GM21529 (cell line): ENCODE measurements around the gene PDRG1.

Experiments used
- ATAC-seq: cut with Tn5 transposase; IDR thresholded peaks from one replicate; pipeline ENCODE4 v1.9.1; 2021; ENCODE audit not compliant: unreplicated experiment

PDRG1 gene

DNA sequence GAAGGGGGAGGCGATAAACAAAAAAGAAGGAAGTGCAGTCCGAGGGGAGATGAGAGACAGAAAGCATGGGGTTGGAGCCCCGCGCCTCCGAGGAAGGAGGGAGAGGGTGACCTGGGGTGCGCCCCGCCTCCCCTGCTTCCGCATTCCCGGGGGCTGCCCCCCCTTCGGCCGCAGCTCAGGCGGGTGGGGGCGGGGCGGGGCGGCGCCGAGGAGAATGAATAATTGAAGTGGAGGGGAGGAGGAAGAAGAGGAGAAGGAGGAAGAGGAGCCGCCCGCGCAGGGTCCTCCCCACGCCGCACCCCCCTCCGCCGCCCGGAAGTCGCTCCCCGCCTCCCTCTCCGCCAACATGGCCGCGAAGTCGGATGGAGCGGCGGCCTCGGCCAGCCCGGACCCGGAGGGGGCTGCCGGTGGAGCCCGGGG lies 16.0 kb upstream of the PDRG1 start, which contains the start of gene XKR7:
Gene XKR7, plus strand, starts transcription at position 322 of the 420 bp plus-strand sequence. Its CDS starts 25 bp downstream, at position 347.
- ATAC-seq = no peak

DNA sequence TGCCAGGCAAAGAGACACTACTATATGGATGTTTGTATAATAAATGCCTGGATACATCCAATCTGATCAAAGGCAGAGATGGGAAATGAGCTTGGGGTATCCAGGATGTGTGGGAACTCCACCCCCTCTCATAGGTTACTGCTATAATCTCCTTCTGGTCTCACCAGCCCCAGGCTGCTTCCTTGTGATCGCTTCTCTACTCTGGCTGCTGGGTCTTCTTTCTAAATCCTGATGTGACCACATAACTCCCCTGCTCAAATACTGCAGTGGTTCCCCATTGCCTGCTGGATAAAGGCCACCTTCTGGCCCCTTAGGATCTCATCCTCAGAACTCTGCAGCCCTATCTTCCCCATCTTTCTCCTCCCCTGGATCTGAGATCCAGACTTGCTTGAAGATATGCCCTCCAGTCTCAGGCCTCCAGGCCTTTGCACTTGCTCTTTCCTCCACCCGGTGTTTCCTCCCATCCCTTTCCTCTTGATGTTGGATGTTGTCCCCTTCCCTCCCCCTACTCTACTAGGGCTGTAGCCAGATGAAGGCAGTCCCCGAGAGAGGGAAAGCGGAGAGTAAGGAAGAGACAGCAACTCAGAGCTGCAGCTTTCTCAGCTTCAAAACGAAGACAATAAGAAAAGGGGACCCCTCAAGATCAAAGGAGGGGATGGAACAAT lies 15.3 kb upstream of the PDRG1 start:
- ATAC-seq = no peak

DNA sequence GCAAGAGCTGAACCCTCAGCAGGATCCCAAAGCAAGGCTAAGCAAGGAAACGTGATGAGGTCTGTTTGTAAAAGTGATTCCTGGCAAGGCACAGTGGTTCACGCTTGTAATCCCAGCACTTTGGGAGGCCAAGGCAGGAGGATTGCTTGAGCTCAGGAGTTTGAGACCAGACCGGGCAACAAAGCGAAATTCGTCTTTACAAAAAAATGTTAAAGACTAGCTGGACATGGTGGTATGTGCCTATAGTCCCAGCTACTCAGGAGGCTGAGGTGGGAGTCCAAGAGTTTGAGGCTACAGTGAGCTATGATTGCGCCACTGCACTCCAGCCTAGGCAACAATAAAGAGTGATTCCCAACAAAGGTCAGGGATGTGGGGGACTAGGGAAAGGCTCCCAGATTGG lies 12.0 kb upstream of the PDRG1 start:
- no peak for ATAC-seq

DNA sequence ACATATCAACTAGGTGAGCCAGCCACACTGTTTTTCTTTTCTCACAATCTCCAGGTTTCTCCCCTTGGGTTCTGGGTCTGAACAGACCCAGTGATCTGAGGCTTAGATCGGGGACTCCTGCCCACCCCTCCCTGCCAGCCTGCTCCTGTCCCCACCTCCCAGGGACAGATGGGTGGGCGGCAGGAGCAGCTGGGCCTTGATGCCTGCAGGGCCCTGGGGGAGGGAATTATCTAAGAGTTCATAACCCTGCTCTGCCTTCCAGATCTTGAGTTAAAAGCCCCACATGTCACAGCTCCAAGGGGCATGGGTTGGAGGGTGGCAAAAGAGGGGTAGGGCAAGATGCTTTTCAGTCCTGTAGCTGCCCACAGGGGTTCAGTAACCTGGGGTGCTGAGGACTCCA lies 10.9 kb upstream of the PDRG1 start:
- no peak for ATAC-seq

DNA sequence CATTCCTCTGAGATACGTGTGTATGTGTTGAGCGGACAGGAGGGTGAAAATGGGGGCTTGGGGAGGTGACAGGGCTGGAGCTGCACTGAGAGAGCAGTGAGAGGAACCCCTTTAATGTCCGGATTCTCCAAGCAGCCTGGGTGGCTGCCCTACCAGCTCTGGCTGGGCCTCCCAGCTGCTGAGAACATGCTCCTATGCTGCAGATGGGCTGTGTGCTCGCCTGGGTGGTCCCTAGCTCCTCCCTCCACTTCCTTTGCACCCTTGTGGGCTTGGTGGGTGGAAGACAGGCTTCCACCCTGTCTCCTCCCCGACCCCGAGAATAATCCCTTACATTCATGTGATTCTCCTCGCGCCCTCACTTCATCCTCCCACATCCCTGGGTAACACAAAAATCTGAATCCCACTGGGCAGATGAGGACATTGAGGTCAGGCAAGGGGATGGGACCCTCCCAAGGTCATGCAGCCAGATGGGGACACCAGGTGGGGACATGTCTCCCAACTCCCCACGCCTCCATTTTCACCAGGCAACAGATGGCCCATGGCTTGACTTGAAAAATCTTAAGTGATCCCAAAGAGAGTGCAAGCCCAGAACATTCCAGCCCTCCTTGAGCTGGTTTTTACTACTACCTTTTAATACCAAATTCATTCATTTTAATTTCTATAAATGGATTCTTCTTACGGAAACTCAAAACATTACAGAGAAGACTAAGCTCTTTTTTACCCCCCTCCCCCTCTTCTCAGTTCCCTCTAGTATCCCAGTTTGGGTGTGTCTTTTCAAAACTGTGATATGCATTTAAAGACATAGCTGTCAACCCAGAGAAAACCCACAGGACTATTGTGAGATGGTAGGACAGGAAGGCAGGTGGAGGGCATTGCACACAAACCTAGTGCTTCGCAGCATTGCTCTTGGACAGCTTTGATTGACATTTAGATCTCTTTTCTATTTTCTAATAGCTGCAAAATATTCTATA lies 5.0 kb upstream of the PDRG1 start:
- no peak for ATAC-seq

DNA sequence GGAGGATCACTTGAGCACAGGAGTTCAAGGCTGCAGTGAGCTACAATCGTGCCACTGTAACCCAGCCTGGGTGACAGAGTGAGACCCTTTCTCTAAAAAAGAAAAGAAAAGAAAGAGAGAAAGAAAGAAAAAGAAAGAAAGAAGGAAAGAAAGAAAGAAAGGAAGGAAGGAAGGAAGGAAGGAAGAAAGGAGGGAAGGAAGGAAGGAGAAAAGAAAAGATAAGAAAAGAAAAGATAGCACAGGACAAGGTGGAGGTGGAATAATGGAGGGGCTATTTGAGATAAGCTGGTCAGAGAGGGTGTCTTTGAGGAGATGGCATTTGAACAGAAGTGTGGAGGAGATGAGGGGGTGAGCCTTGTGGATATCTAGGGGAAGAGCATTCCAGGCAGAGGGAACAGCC lies 2.7 kb upstream of the PDRG1 start:
- ATAC-seq = no peak

DNA sequence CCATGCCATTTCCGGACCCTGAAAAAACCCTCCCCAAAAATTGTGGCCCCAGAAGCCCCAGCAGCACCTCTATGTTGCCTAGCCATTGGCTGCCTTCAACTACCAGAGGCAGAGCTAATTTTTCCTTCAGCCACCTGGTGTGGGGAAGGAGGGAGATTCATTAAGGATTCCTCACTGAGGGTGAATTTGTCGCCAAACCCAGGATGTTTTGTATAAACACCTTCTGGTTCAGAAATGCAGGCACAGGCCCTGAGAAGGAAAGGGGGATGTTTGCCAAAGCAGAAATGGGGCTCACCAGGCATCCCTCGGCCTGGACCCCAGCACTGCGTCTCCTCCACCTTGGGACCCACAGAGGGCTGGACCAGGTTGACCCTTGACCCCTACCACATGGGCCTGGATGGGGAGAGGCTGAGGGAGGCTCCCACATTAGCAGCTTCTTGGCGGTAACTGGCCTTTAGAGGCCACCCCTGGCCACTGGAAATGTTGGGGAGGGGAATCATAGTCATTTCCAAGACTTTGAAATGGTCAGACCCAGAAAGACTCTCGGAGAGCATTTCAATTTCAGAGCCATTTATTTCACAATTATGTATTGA lies 1.8 kb upstream of the PDRG1 start:
- no peak for ATAC-seq

DNA sequence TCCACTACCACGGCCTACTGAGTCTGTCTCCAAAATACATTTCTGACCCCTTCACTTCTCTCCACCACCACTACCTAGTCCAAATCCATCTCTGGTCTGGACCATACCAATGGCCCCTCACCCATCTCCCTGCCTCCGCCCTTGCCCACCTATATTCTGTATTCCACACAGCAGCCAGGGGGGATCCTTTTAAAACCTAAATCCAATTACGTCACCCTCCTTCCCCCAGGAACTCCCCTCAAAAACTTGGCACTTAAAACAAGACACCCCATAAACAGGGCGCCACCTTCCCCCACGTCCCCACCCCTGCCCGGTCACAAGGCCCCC lies 680 bp downstream of the PDRG1 start:
- ATAC-seq = no peak

DNA sequence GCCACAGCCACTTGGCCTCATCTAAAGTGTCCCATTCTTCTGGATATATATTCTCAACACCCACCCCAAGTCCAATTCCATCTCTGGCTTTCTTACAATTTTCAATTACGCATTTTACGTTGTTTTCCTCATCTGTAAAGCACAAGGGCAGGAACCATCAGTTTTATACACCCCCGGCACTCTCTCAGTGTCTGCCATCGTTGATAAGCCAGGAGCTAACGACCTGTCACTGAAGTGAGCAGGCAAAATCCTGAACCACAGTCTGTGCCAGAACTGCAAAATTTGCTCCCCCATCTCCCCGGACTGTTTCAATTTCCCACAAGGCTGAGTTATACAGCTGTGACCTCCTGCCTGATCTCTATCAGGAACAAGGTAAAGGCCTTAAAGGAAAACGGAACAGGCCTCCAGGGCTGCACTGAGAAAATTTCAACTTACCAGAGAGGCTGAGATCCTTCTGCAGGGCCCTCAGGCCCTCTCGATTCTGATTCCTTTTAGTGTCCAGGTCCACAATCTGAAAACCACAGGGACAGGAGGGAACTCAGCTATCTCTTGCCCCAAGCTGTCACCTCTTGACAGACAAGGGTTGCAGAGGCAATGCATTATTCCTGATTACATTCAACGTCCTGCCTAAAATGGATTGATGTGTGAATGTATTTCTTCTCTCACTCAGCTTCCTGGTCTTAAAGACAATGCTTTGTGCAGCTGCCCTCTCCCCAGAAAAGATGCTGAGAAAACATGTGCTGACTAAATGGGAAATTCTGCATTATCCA lies 1.8 kb downstream of the PDRG1 start:
- ATAC-seq = no peak

DNA sequence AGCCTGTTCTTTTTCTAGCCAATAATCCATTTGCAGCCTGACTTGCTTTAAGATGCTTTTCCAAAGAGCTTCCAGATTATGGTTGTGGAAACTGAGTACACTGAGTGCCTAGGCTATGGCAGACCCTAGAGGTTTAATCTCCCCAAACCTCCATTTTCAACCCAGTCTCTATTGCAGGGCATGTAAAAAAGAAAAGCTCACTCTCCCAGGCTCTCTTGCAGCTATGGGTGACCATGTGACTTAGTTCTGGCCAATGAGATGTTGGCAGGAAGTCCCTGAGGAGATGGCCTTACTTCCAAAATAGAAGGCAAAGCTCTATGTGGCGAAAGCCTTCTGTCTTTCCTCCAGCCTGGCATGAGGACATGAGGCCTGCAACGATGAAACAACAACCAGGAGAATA lies 3.8 kb downstream of the PDRG1 start:
- ATAC-seq = no peak

DNA sequence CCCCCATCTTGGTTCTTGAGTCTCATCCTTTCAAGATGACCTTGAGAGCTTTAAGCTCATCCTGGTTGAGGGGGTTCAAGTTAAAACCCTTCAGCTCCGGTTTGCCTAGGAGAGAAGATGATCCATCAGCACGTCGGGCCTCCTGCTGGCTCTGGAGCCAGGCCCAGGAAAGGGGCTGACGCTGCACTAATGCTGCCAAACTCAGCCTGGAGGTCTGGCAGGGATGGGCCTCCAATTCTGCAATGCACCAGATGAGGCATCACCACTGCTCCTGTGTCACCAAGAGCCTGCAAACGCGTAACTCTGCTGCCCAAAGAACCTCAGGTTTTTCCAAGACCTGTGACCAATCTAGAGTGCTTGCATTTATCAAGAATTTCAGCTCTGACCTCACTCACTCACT lies 6.1 kb downstream of the PDRG1 start:
- no peak for ATAC-seq

DNA sequence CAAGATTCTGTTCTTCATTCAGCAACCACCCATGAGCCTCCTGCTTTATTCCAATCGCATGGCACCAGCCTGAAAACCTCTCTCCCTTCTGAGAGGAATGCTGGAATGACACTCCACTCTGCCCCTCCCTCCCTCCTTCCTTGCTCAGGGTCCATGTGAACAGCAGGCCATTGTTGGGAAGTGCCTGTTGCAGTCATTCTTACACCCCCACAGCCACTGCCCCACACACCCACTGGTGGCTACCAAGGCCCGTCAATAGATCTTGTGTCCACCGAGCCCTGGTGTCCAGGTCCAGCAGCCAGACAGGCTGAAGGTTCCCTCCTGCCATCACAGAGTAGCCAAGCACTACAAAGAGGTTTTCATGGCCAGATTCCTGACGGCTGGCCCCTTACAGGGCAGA lies 6.5 kb downstream of the PDRG1 start:
- no peak for ATAC-seq

DNA sequence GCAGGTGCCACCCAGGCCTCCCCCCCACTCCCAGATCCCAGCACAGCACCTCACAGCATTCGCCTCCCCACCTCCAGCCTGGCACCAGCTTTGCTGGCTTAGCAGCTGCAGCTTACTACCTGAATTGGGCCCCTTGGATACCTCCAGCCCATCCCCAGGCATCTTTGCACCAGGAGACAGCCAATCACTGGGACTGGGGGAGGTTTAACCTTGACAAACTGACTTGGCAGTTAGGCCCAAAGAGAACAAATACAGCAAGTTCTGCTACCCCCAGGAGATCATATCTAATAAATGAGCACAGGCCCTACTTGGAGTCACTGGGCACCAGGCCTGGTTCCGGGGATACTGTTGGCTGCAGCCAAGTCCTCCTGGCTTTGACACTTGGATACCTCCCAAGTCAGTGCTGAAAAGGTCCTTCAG lies 8.8 kb downstream of the PDRG1 start:
- ATAC-seq = no peak

DNA sequence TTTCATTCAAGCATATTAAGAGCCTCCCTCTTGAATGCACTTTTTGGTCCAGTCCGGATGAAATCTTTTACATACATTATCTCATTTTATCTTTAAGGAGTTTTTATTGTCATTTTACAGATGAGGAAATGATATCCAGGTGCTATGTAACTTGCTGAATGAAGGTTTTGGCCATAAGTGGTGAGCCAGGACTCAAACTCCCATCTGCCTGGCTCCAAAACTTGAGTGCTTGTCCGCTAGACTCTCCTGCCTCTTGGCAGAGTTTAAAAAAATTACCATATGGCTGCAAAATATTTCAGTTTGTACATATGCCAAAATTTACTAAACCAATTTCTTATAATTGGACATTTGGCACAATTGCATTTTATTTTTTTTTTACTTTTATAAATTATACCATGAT lies 12.2 kb downstream of the PDRG1 start:
- no peak for ATAC-seq

DNA sequence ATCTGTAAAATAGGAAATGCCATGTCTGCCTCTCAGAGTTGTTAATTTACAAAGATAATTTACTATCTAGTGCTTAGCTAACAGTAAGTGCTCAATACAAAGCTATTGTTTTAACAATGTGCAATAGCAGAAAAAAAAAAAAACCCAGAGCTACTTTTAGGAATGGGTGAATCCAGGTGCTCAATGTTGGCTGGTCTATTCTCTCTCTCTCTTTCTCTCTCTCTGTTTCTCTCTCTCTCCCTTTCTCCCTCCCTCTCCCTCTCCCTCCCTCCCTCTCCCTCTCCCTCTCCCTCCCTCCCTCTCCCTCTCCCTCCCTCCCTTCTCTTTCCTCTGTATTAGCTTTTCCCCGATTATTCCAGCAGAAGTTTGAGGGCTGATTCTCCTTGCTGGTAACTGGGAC lies 14.0 kb downstream of the PDRG1 start:
- no peak for ATAC-seq

DNA sequence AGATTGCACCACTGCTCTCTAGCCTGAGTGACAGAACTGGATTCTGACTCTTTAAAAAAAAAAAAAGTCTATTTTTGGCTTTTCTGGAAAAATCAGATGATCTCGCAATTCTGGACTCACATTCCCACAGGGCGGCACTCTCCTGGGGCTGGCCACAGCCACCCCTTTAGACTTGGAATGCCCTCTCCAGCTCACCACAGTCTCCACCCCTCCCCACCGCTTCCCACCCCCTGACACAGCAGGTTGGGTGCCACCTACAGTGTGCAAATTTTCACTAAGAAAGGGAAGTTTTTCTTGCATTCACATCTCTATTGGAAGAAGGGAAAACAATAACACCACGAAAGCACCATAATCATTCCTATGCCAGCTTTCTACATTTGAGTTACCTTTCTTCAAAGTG lies 15.4 kb downstream of the PDRG1 start:
- ATAC-seq = no peak

DNA sequence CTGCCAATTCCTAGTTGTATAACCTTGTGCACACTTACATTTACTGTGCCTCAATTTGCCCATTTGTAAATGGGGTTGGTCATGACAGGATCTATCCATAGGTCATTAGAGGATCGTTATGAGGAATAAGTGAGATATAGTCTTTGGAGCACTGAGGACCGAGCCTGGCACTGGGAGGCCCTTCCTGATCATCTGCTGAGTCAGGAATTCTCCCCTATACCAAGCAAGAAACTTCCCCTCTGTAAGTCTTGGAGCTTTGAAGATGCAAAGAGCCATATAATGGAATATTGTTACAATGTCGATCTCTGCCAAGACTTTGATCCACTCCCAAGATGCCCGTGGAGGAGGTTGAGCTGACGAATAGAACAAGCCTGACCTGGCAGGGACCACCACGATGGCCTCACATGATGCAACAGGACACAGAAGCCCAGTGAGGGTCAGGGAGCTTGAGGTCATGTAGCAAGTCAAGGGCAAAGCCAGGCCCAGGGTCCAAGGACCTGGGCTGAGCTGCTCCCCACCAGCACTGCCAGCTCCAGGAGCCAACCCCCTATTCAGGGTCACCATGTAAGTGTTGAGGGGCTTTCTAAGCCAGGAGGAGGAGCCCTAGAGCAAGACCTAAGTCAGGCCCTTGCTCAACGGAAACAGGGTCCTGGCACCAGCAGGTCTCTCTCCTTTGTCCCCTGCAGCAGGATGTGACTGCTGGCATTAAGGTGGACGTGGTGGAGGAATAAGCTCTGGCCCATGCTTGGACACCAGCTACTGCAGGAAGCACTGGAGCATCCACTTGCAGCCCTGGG lies 16.7 kb downstream of the PDRG1 start:
- ATAC-seq = no peak

DNA sequence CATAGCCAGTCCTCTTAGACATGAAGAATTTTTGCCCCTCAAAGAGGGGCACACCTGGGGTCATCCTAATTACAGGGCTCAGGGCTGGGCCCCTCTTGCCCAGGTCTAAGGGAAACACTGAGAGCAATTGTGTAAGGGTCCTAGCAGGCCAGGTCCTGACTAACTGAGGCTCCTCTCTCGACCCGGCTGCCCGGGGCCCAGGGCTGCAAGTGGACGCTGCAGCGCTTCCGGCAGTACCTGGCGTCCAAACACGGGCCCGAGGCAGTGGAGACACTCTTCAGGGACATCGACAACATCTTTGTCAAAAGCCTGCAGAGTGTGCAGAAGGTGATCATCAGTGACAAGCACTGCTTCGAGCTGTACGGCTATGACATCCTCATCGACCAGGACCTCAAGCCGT lies 17.4 kb downstream of the PDRG1 start:
- no peak for ATAC-seq

DNA sequence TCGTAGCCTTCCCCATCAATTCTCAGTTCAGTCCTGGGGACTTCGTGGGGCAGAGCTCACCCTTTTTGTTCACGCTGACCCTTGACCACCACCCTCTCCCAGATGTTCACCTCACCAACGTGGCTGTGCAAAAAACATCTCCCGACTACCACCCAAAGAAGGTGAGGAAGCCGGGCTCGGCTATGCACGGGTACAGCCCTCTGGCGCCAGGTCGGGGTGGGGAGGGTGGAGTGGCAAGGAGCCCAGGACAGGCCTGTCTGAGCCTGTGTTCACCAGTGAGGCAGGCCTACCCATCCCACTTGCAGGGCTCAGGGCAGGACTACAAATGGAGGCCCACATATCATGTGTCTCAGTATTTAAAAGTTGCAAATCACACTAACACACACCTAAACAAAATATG lies 18.1 kb downstream of the PDRG1 start:
- no peak for ATAC-seq

DNA sequence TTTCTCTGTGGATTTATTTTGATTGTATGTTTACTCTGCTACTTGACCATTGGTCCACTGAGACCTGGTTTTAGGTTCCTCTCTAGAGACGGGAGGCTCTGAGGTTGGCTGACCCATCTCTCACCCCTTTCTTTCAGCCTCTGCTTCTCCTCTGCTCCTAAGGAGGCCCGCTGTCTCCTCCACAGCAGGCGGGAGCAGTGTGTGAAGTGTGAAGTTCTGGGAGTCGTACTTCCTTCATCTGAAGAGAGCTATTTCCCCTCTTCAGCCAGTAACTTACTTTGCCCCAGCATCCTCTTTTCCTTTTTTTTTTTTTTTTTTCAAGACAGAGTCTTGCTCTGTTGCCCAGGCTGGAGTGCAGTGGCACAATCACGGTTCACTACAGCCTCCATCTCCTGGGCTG lies 21.1 kb downstream of the PDRG1 start:
- ATAC-seq = no peak
